B cell (primary cell): Measurements from ENCODE around the gene APBA3.

ENCODE experiments used
- CTCF ChIP-seq: fragments of 200-600 bp; IDR thresholded peaks from one replicate; pipeline ENCODE4 v1.8.0; 2022; ENCODE audit warnings: antibody characterized with exemption, mild to moderate bottlenecking
- EZH2 ChIP-seq: IDR thresholded peaks from 2 replicates; pipeline ENCODE4 v1.6.1; 2012; ENCODE audit warnings: borderline replicate concordance, low read depth, mild to moderate bottlenecking, moderate library complexity, low read length; ENCODE audit not compliant: insufficient read depth, poor library complexity, severe bottlenecking

GRCh38 chr19:3712663-3713611 is 48.6 kb downstream of the APBA3 start:
- TF ChIP-seq CTCF: no peak
- TF ChIP-seq EZH2: no peak
